HG02840 (cell line): Measurements from ENCODE around the gene MAN1A1.

Experiments
- ATAC-seq: cut with Tn5 transposase; IDR thresholded peaks from one replicate; pipeline ENCODE4 v1.9.1; 2021; ENCODE audit warnings: mild to moderate bottlenecking, moderate library complexity, moderate number of reproducible peaks; ENCODE audit not compliant: unreplicated experiment, low FRiP score

Gene MAN1A1

GRCh38 chr6:119327810-119328209 is 21.8 kb downstream of the MAN1A1 start:
- ATAC-seq = no peak

DNA sequence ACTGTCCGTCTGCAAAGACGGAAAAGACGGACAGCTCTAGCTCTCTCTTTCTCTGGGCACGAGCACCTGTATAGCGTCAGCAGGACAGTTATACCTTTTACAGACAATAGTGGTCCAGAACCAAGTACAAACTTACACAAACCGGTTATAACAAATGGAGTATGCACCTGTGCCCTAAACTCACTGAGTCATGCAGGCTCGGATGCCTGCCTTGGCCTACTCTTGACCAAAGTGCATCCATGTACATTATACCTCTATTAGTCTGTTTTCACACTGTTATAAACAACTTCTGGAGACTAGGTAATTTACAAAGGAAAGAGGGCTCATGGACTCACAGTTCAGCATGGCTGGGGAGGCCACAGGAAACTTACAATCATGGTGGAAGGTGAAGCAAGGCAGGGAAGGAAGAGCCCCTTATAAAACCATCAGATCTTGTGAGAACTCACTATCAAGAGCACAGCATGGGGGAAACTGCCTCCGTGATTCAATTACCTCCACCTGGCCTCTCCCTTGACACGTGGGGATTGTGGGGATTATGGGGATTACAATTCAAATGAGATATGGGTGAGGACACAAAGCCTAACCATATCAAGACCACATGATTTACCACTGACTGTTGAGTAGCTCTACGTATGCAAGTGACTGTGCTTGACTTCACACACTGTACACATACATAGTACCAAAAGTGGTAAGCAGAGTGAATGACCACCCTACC is 23.1 kb downstream of the MAN1A1 start:
- no peak for ATAC-seq

DNA sequence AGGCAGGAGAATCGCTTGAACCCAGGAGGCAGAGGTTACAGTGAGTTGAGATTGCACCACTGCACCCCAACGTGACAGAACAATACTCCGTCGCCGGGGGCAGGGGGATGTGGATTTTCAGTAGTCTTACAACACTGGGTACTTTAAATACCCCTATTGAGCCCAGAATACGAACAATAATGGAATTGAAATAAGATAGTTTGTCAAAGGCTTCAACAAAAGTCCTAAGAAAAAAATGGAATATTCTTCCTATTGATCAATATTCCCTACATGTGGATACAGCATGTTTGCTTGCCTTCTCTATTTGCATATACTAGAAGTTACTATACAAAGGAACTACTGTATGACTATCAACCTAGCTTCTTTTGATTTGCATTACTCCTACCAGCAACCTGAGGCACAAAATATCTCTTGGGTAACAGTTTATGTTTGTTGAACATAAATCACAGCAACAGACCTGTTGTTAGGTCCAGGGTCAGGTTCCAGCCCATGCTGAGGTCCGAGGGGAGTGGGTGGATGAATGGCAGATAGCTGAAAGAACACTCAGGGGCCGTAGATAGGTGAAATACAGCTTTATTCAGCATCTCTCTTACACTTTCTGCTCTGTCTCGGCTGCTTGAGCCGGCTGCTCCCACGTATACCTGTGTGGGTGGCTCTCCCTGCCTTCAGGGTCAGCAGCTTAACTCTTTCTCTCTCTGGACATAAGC is 23.8 kb downstream of the MAN1A1 start:
- no peak for ATAC-seq

- no peak for ATAC-seq
These were observed 24.8 kb downstream of the MAN1A1 start for GRCh38 chr6:119324718-119325117.

DNA sequence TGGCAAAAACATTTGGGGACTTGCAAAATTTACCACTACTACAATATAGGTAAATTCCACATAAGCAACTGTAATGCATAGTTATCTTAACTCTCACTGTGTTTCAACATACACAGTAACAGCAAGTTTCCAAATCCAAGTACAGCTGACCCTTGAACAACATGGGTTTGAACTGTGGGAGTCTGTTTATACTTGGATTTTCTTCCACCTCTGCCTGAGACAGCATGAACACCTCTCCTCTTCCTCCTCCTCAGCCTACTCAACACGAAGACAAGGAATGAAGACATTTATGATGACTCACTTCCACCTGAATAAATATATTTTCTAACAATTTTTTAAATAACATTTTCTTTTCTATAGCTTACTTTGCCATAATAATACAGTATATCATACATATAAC is 25.6 kb downstream of the MAN1A1 start:
- no peak for ATAC-seq

GRCh38 chr6:119323478-119323877 is 26.1 kb downstream of the MAN1A1 start:
- ATAC-seq = no peak

GRCh38 chr6:119322715-119323350 is 26.7 kb downstream of the MAN1A1 start:
- ATAC-seq = no peak

GRCh38 chr6:119322034-119322433 is 27.5 kb downstream of the MAN1A1 start:
- ATAC-seq = no peak

DNA sequence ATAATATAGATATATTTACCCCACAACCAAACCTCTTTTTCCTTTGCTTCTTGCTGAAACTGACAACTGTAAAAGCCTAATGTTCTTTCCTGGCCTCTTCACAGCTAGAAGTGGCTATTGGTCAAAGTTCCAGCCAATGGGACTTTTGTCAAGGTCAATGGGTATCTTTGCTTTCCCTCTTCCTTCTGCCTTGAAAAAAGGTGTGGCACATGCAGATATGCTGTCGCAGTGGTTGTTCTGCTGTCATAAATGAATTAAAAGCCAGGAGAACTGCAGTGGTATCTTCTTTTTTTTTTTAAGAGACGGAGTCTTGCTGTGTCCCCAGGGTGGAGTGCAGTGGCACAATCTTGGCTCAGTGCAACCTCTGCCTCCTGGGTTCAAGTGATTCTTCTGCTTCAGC is 29.9 kb downstream of the MAN1A1 start:
- ATAC-seq = no peak

- ATAC-seq = no peak
These were observed 30.8 kb downstream of the MAN1A1 start for GRCh38 chr6:119318730-119319129.

- ATAC-seq = no peak
These were observed 31.4 kb downstream of the MAN1A1 start for GRCh38 chr6:119318176-119318575.

DNA sequence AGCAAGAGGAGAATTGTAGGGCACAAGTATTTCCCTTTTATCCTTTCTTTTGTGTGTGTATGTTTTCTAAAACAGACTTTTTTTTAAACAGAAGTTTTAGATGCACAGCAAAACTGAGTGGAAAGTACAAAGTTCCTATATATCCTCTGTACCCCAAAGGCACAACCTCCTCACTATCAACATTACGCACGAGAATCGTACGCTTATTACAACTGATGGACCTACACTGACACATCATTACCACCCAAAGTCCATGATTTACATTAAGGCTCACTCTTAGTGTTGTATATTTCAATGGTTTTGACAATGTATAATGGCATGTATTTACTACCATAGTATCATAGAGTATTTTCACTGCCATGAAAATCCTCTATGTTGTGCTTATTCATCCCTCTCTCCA is 32.6 kb downstream of the MAN1A1 start:
- ATAC-seq = no peak

- ATAC-seq = peak; percentile 43
These were observed 34.7 kb downstream of the MAN1A1 start for GRCh38 chr6:119314885-119315272.

GRCh38 chr6:119313937-119314884 is 35.4 kb downstream of the MAN1A1 start:
- ATAC-seq = peak; percentile 63

DNA sequence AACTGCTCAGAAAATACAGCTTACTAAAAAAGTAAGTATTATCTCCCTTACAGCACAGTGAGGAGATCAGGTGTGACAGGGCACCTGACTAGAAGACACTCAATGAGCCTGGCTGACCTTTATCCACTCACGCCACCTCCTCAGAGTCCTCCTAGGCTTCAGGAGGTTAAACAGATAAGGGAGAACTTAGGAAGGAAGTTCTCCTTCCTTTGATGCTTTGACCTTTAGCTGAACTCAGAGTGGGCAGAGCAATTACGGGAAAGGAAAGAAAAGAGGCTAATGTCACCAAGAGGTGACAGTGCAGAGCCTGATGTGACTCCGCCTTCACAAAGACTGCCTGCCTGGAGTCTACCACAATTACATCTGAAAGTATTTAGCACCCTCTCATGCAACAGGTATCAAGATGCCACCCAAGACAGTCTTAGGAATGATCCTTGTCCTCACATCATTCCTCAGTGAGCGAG is 36.7 kb downstream of the MAN1A1 start:
- peak; percentile 32 for ATAC-seq

DNA sequence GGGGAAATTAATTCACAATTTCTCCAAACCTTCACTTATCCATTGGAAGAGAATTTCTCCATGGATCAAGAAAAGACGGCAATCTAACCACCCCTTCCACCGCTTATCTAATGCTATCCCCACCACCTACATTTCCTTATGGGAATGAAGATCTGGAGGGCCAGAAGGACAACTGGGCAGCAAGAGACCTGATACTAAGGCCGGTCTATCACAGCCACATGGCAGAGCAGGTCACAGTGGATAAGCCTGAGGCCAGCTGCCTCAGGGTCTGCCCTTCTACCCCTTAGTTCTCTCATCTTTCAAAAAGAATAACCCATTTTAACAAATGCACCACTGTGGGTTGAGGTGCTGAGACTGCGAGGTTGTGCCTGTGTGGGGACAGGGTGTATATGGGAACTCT is 37.1 kb downstream of the MAN1A1 start:
- no peak for ATAC-seq

DNA sequence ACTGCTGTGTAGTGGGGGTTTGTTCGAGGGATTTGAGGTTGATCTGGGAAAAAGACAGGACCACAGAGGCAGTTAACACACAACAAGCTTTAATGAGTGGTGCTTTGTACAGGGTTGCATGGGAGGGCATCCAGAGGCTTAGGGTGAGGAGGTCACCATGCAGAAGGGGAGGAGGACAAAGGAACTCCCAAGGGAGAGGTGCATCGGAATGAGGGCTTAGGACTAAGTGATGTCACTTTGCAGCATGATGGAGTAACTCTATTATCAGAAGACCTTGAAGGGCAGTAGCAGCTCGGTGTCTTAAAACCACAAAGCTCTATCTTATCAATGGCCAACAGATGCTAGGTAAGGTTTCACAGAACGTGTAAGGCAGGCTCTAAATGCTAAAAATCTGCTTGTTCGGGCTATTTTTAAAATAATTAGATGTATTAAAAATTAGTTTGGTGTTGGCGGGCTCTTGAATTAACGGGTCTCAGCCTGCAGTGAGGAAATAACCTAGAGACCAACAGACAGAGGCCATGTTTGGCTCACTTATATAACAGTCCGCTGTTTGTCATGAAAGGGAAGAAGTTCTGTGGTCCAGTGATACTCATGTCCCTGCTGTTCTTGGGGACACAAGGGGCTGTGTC is 37.9 kb downstream of the MAN1A1 start:
- no peak for ATAC-seq

DNA sequence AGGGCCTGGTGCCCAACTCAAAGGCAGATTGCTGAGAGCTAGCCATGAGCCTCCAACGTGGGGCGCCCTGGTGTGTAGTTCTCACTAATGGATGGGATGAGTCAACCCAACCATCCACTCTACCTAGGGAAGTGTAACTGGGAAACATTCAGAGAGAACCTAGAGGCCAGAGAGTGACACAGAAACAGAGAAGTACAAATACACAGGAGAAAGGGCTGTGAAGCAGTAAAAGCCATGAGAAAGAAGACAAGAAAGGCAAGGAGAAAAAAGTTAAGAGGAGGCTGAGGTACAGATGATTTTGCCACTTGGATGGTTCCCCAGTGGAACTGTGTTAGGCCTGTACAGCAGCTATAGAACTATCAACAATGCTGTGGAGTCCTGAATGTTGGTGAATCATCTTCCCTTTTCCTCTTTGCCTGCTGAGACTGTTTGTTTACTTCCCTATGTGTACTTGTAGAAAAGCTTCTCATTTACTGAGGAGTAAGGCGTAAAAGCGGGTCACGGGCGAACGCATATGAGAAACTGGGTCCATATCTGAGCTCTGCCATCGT is 39.0 kb downstream of the MAN1A1 start:
- no peak for ATAC-seq

DNA sequence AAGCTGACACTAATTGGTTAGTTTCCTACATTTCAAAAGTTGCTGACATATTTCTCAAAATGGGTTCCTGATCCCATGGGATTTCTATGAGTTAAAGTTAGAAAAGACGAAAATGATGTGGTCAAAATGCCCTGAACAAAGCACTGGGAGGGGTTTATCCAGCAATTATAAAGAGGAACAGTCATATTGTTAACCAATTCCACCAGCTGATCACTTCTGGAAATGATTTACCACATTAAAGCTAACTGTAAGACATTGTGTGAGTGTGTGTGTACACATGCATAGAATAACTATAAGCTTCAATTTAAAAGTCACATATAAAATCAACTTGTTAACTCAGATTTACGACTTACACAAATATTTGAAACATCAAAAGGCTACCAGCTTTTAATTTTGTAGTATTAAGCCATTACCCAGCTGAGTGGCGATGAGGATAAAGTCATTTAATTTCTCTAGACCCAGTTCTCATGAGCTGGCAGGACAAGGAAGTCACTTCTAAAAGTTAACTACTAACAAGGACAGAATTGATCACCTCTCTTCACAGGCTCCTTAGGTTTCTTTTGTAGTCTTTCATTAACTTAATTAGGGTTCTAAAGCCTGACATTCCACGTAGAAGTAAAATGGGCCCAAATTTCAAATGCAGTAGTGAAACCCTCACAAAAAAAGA is 40.4 kb downstream of the MAN1A1 start:
- no peak for ATAC-seq
